ENCODE measurements around the gene PIAS4.

The PIAS4 gene

DNA sequence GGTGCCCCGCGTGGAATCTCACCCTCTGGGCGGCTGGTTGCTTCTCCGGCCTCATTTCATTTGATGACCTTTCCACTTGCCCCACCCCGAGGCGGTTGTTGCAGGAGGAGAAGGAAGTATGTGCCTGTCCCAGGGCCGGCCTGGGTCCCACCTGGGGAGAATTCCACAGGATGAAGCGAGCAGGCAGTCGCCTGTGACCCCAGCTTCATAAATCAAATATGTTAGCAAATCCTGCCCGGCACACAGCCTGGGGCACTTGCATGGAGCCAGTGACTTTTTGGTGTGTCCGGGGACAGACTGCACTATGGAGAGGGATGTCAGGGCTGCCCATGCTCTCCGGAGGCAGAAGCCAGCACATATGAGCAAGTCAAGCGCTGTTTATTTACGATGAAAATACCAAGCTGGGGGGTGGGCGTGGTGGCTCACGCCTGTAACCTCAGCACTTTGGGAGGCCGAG lies 78.9 kb downstream of the PIAS4 start:
- TF ChIP-seq, protein P1, sequence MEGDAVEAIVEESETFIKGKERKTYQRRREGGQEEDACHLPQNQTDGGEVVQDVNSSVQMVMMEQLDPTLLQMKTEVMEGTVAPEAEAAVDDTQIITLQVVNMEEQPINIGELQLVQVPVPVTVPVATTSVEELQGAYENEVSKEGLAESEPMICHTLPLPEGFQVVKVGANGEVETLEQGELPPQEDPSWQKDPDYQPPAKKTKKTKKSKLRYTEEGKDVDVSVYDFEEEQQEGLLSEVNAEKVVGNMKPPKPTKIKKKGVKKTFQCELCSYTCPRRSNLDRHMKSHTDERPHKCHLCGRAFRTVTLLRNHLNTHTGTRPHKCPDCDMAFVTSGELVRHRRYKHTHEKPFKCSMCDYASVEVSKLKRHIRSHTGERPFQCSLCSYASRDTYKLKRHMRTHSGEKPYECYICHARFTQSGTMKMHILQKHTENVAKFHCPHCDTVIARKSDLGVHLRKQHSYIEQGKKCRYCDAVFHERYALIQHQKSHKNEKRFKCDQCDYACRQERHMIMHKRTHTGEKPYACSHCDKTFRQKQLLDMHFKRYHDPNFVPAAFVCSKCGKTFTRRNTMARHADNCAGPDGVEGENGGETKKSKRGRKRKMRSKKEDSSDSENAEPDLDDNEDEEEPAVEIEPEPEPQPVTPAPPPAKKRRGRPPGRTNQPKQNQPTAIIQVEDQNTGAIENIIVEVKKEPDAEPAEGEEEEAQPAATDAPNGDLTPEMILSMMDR (IDR thresholded peaks at IDR 0.05; ENCODE audit: low read depth, low read length, missing control alignments) = no peak
- H3K4me3 ChIP-seq (ENCODE audit: low read depth, low read length) = no peak overlapping the region
- no peak for DNase-seq (ENCODE audit: low read depth)

DNA sequence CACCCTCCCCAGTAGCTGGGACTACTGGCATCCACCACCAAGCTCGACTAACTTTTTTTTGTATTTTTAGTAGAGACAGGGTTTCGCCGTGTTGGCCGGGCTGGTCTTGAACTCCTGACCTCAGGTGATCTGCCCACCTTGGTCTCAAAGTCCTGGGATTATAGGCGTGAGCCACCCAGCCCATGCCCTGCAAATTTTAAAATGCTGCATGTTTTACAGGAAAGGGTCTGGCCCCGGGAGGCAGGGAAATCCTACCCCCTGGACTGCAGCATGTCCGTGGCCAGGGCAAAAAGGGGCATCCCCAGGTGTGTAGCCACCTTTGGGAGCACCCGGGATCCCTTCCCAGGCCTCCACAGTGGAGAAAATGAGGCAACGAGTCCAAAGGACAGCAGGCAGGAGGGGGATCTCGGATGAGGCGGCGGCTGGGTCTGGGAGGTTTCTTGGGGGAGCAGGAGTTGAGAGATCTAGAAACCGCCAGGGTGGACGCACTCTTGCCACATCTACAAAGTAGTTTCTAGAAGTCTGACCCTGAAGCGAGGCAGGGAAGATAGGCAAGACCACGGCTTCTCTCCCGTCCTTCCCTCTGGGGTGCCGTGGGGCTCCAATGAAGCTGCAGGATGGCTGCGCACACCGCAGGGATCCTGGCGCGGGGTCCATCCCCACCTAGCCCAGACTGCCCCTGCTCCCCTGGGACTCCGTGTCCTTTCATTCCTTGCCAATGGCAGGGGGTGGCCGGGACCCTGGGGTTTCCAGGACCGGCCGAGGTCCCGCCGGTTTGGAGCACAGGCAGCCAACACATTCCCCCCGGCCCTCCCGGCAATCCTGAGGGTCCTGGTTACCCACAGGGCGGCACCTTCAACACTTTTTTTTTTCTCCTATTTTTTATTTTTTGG lies 80.5 kb downstream of the PIAS4 start:
- TF ChIP-seq, protein P1 (IDR thresholded peaks at IDR 0.05; ENCODE audit: low read depth, low read length, missing control alignments) = no peak
- H3K4me3 ChIP-seq (ENCODE audit: low read depth, low read length) = no peak overlapping the region
- DNase-seq (ENCODE audit: low read depth) = no peak

DNA sequence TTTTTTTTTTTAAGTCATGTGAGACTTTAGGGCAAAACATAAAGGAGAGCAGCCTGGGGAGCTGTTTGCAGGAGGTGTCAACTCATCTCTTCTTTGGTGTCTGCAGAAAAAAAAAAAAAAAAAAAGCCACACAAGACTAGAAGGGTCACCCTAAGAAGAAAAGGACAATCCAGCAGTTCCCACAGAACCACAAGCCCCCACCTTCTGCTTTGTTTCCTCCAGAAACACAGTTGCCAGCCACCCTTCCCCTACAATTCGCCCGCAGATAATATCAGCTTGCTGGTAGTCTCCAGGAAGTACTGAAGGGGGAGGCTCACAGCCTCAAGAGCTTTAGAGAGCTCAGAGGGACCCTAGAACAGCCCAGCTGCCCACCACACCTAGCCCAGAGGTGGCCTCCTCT lies 81.4 kb downstream of the PIAS4 start:
- DNase-seq (ENCODE audit: low read depth) = no peak
- TF ChIP-seq, protein P1 (IDR thresholded peaks at IDR 0.05; ENCODE audit: low read depth, low read length, missing control alignments) = no peak
- no peak overlapping the region for H3K4me3 ChIP-seq (ENCODE audit: low read depth, low read length)

Measured in GM12864 (cell line).